Endothelial cell of umbilical vein (primary cell): Measurements from ENCODE around the gene HP1BP3. TPM values are rescaled to one million over a fixed set of nuclear protein-coding genes. Genes with fewer than 3 reads are reported as not detected.

ENCODE experiments used
- BruUV-seq: library from RNA; stranded (reverse); fragments of 400-500 nt; replicated peaks from 2 replicates; lab custom pipeline; 2021; lab: Mats Ljungman, UMichigan
- CTCF ChIA-PET: fragments of 300-600, 350-600 bp; sonication (Branson Sonifier 250); formaldehyde crosslinking; loops from one replicate; lab custom pipeline; 2021; ENCODE audit warnings: antibody characterized with exemption, inconsistent platforms; lab: Charles Lee
- POLR2A ChIA-PET: fragments of 300-600, 350-600 bp; sonication (Branson Sonifier 250); formaldehyde crosslinking; loops from one replicate; lab custom pipeline; 2021; ENCODE audit warnings: antibody characterized with exemption, inconsistent platforms; lab: Charles Lee
- DNase-seq: peaks from one replicate; pipeline ENCODE4 v3.0.0-alpha.2; 2011; ENCODE audit warnings: low read depth, low spot score
- FAIRE-seq: peaks from 2 replicates; lab custom pipeline; 2011; peaks lifted over from hg19 to GRCh38; lab: Jason Lieb, UNC
- H2AFZ ChIP-seq: 2 replicates; pipeline ENCODE4 v1.6.0; 2012; ENCODE audit warnings: low read depth, low read length, control low read depth, inconsistent platforms
- H3K27ac ChIP-seq: 2 replicates; pipeline ENCODE4 v1.5.1; 2011; ENCODE audit warnings: low read depth, mild to moderate bottlenecking, control low read depth, low read length, moderate library complexity; ENCODE audit not compliant: insufficient read depth
- H3K27me3 ChIP-seq, 2 experiments: 2 replicates each; pipeline versions ENCODE4 v1.6.0 to v1.6.1; 2011; ENCODE audit warnings: low read length in 2 of 2, mixed read lengths in 1 of 2; ENCODE audit not compliant: control insufficient read depth in 2 of 2, insufficient read depth in 2 of 2
- H3K36me3 ChIP-seq, 2 experiments: 2 replicates in 1 of 2; 3 replicates in 1 of 2; pipeline ENCODE4 v1.5.1; 2011; ENCODE audit warnings: low read length in 2 of 2, mild to moderate bottlenecking in 1 of 2, moderate library complexity in 1 of 2; ENCODE audit not compliant: control insufficient read depth in 2 of 2, insufficient read depth in 2 of 2; ENCODE audit errors: extremely low read depth in 1 of 2
- H3K4me1 ChIP-seq: 3 replicates; pipeline ENCODE4 v1.5.1; 2011; ENCODE audit warnings: mild to moderate bottlenecking, low read length; ENCODE audit not compliant: control insufficient read depth, insufficient read depth; ENCODE audit errors: extremely low read depth
- H3K4me2 ChIP-seq: 2 replicates; pipeline ENCODE4 v1.6.1; 2011; ENCODE audit warnings: low read length, control low read depth, mixed read lengths; ENCODE audit not compliant: insufficient read depth
- H3K4me3 ChIP-seq, 3 experiments: fragments of 200-600 bp in 1 of 3; sonication (generic), shearing (Covaris generic) in 1 of 3; replicated peaks in 1 of 3; 2 replicates each; pipeline ENCODE4 v1.5.1; 2011 to 2016; ENCODE audit warnings: control low read depth in 3 of 3, low read length in 3 of 3, mild to moderate bottlenecking in 2 of 3, inconsistent platforms in 1 of 3, low read depth in 1 of 3, moderate library complexity in 1 of 3; ENCODE audit not compliant: insufficient read depth in 1 of 3
- H3K79me2 ChIP-seq: 2 replicates; pipeline ENCODE4 v1.6.0; 2012; ENCODE audit warnings: low read length, inconsistent platforms; ENCODE audit not compliant: control insufficient read depth, insufficient read depth
- H3K9ac ChIP-seq: replicated peaks from 2 replicates; pipeline ENCODE3; 2011; ENCODE audit warnings: low read length, control low read depth; ENCODE audit not compliant: insufficient read depth; ENCODE audit errors: extremely low read depth
- H3K9me1 ChIP-seq: replicated peaks from 3 replicates; pipeline ENCODE4 v1.6.0; 2011; ENCODE audit warnings: mild to moderate bottlenecking, low read length; ENCODE audit not compliant: control insufficient read depth, insufficient read depth; ENCODE audit errors: extremely low read depth
- H3K9me3 ChIP-seq: replicated peaks from 2 replicates; pipeline ENCODE4 v1.5.1; 2012; ENCODE audit warnings: low read length, inconsistent platforms; ENCODE audit not compliant: control insufficient read depth, insufficient read depth
- H4K20me1 ChIP-seq: replicated peaks from 2 replicates; pipeline ENCODE3; 2011; ENCODE audit warnings: mild to moderate bottlenecking, low read length; ENCODE audit not compliant: control insufficient read depth, insufficient read depth; ENCODE audit errors: extremely low read depth
- EZH2 ChIP-seq: IDR thresholded peaks from 2 replicates; pipeline ENCODE4 v1.6.1; 2012; ENCODE audit warnings: borderline replicate concordance, low read depth, mild to moderate bottlenecking, moderate library complexity, low read length, inconsistent platforms; ENCODE audit not compliant: severe bottlenecking
- FOS ChIP-seq: IDR thresholded peaks from 2 replicates; pipeline ENCODE4 v1.6.1; 2011; ENCODE audit warnings: mild to moderate bottlenecking, low read length, moderate library complexity, borderline replicate concordance; ENCODE audit not compliant: insufficient read depth
- GATA2 ChIP-seq: IDR thresholded peaks from 2 replicates; pipeline ENCODE4 v1.7.0; 2011; ENCODE audit warnings: low read depth, mild to moderate bottlenecking, moderate library complexity, mixed read lengths, low read length; ENCODE audit not compliant: insufficient read length, insufficient read depth
- JUN ChIP-seq: IDR thresholded peaks from 2 replicates; pipeline ENCODE4 v1.6.1; 2011; ENCODE audit warnings: borderline replicate concordance, low read depth; ENCODE audit not compliant: insufficient read length, insufficient read depth
- MYC ChIP-seq: IDR thresholded peaks from one replicate; pipeline ENCODE4 v1.6.1; 2011; ENCODE audit warnings: mild to moderate bottlenecking, low read depth, low read length
- POLR2A ChIP-seq: IDR thresholded peaks from 2 replicates; pipeline ENCODE4 v1.6.1; 2012; ENCODE audit warnings: low read depth, mild to moderate bottlenecking, control low read depth, low read length
- POLR2AphosphoS5 ChIP-seq: IDR thresholded peaks from 2 replicates; pipeline ENCODE4 v1.6.1; 2012; ENCODE audit warnings: low read depth, mild to moderate bottlenecking, control low read depth, low read length, moderate library complexity; ENCODE audit not compliant: insufficient read depth
- dilution Hi-C: fragments of 300-500 bp; cut with MboI; formaldehyde crosslinking; loops from one replicate; pipeline ENCODE4 v1.15.0; 2019; ENCODE audit warnings: low sequenced_read_pairs; ENCODE audit not compliant: extremely low pct_ligation_motif_present
- intact Hi-C: fragments of 100-400 bp; cut with micrococcal nuclease; formaldehyde crosslinking; loops from one replicate; pipeline ENCODE4 v1.10.0; 2022
- polyA plus RNA-seq, 4 experiments: library from polyadenylated mRNA; depleted of rRNA in 3 of 4; stranded (reverse) in 3 of 4; unstranded in 1 of 4; fragments of >200 nt; gene quantifications; 2 replicates each; pipeline versions ENCODE4 v1.2.1 to v1.2.3, GENCODE V29; 2011 to 2012; ENCODE audit warnings: missing spikeins in 1 of 4
- total RNA-seq: library from RNA; stranded (reverse); gene quantifications from 2 replicates; pipeline ENCODE4 v1.2.3, GENCODE V29; 2021
- TF ChIP-seq, protein P1 (sequence below): IDR thresholded peaks from 2 replicates; pipeline ENCODE4 v1.6.1; 2011; ENCODE audit not compliant: insufficient read depth, insufficient read length
- TF ChIP-seq, protein P2 (sequence below), 2 donors: IDR thresholded peaks; 1 replicate in 1 of 2; 2 replicates in 1 of 2; pipeline ENCODE4 v1.5.1; 2011; ENCODE audit warnings: low read length in 2 of 2, mild to moderate bottlenecking in 2 of 2, moderate library complexity in 2 of 2, control low read depth in 1 of 2, inconsistent platforms in 1 of 2, low read depth in 1 of 2; ENCODE audit not compliant: insufficient read depth in 1 of 2; ENCODE audit errors: extremely low read depth in 1 of 2

HP1BP3 gene
- total and polyA plus RNA-seq, 2 donors (not counting 3 experiments of a cell fraction or from before 2014, with no cell fraction given), result 87.2 to 231 TPM

DNA sequence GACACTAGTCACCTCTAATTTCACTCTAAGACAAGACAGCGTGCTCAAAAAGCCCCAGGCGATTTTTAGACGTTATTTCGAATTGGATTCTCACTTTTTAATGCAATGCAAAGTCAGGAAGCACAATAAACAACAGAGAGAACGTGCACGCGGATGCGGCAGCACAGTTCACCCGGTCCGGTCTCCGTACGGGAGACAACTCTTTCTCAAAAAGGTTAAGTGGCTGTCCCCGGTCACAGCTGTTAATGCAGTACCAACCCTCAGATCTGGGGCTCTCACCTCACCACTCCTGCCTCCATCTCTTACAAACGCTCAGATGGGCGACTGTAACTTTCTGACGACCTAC, 1.2 kb downstream of the HP1BP3 start:
- Histone ChIP-seq H3K4me1 (peaks cover 13% of the 10 kb centered on the region), H3K9ac (peak overlapping the region; percentile 95), H4K20me1 (no peaks in the 10 kb centered on the region), H2AFZ (peak overlapping the region; percentile 63), H3K27ac (peak overlapping the region; percentile 89), H3K9me3 (no peaks in the 10 kb centered on the region), H3K4me3 (peak overlapping the region; percentile 32 to 90 (median 83)), H3K79me2 (peaks cover 54% of the 10 kb centered on the region), H3K9me1 (no peaks in the 10 kb centered on the region), H3K27me3 (no peaks in the 10 kb centered on the region), H3K36me3 (no peaks in the 10 kb centered on the region), H3K4me2 (peak overlapping the region; percentile 92)
- dilution Hi-C loops (no loop called here), intact Hi-C loops (loop anchor here (1.0 to 5.0 kb wide), 3 partner anchors 89 to 409 kb away; partner anchors contain the start of gene EIF4G3)
- TF ChIP-seq, protein P1, sequence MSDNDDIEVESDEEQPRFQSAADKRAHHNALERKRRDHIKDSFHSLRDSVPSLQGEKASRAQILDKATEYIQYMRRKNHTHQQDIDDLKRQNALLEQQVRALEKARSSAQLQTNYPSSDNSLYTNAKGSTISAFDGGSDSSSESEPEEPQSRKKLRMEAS, result no peak
- no peak for TF ChIP-seq JUN
- no peak for TF ChIP-seq EZH2
- no peak for TF ChIP-seq FOS
- TF ChIP-seq, protein P2, sequence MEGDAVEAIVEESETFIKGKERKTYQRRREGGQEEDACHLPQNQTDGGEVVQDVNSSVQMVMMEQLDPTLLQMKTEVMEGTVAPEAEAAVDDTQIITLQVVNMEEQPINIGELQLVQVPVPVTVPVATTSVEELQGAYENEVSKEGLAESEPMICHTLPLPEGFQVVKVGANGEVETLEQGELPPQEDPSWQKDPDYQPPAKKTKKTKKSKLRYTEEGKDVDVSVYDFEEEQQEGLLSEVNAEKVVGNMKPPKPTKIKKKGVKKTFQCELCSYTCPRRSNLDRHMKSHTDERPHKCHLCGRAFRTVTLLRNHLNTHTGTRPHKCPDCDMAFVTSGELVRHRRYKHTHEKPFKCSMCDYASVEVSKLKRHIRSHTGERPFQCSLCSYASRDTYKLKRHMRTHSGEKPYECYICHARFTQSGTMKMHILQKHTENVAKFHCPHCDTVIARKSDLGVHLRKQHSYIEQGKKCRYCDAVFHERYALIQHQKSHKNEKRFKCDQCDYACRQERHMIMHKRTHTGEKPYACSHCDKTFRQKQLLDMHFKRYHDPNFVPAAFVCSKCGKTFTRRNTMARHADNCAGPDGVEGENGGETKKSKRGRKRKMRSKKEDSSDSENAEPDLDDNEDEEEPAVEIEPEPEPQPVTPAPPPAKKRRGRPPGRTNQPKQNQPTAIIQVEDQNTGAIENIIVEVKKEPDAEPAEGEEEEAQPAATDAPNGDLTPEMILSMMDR (IDR thresholded peaks at IDR 0.05; ENCODE audit: extremely low read depth in 1 of 2, insufficient read depth in 1 of 2, low read depth in 1 of 2, low read length in 2 of 2), result no peak
- no peak for TF ChIP-seq MYC
- TF ChIP-seq POLR2A, result no peak
- TF ChIP-seq GATA2, result no peak
- no peak for TF ChIP-seq POLR2AphosphoS5
- DNase-seq (no peak), FAIRE-seq (peak; percentile 73)
- ChIA-PET POLR2A (interaction anchor here (0.8 to 1.3 kb wide), 4 partner anchors 12 to 406 kb away, joined by 3 to 6 read pairs (median 4); no protein-coding TSS in a partner anchor), CTCF (interaction anchor here (1.0 to 4.7 kb wide), 4 partner anchors 10 to 409 kb away, joined by 4 to 49 read pairs (median 7); no protein-coding TSS in a partner anchor)
- no TSS peak for BruUV-seq
